ENCODE measurements around the gene ABHD2. TPM values are rescaled to one million over a fixed set of nuclear protein-coding genes. Genes with fewer than 3 reads are reported as not detected.

The ABHD2 gene
- total RNA-seq, 1 donor, result 115 TPM

DNA sequence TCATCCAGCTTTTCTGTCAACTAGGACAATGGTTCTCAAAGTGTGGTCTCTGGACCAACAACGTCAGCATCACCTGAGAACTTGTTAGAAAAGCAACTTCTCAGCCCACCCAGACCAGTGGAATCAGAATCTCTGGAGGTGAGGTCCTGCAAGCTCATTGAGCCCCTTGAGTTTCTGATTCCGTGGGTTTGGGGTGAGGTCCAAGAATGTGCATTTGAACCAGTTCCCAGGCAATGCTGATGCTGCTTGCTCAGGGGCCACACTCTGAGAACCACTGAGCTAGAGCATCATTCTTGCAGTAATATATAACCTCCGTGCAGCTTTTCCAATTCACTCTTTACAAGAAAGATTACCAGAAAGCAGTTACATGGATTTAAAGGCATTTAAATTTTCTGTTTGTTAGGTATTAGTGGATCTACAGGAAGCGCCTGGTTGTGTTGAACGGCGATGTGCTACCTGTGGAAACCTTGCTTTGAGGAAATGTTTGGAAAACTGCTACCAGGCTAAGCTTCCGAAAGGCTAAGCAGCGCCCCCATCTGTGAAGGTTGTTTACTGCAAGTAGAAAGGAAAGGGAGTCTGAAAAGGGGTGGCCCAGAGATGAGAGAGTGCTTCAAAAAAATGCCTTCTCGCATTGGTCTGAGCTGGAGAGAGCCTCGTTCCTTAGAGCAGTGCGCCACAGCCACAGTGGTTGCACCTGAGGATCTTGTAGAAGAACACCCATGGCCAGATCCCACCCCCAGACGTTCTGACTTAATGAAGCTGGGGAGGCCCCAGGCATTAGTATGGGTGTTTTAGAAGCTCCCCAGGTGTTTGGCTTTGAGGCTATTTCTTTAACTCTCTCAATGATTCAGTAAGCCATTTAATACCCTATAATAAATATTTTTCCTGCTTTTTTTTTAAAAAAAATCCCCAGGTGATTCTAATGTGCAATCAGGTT, 83.1 kb downstream of the ABHD2 start:
- peaks cover 15% of the 10 kb centered on the region for H3K36me3 ChIP-seq (ENCODE audit: insufficient read depth, low read length)
- peak; percentile 84 for DNase-seq (ENCODE audit: insufficient read length, low spot score, missing footprints)
- H3K27me3 ChIP-seq (ENCODE audit: insufficient read depth, low read length), result no peaks in the 10 kb centered on the region
- peaks cover 5% of the 10 kb centered on the region for H3K79me2 ChIP-seq (ENCODE audit: insufficient read depth, low read length)
- no peak overlapping the region for H2AFZ ChIP-seq (ENCODE audit: low read length)
- H3K4me3 ChIP-seq (ENCODE audit: insufficient read depth, low read length), result no peak overlapping the region
- H4K20me1 ChIP-seq (ENCODE audit: insufficient read depth, low read length), result no peaks in the 10 kb centered on the region
- no peaks in the 10 kb centered on the region for H3K9me3 ChIP-seq (ENCODE audit: low read depth, low read length)
- TF ChIP-seq, protein P1, sequence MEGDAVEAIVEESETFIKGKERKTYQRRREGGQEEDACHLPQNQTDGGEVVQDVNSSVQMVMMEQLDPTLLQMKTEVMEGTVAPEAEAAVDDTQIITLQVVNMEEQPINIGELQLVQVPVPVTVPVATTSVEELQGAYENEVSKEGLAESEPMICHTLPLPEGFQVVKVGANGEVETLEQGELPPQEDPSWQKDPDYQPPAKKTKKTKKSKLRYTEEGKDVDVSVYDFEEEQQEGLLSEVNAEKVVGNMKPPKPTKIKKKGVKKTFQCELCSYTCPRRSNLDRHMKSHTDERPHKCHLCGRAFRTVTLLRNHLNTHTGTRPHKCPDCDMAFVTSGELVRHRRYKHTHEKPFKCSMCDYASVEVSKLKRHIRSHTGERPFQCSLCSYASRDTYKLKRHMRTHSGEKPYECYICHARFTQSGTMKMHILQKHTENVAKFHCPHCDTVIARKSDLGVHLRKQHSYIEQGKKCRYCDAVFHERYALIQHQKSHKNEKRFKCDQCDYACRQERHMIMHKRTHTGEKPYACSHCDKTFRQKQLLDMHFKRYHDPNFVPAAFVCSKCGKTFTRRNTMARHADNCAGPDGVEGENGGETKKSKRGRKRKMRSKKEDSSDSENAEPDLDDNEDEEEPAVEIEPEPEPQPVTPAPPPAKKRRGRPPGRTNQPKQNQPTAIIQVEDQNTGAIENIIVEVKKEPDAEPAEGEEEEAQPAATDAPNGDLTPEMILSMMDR (IDR thresholded peaks at IDR 0.05; ENCODE audit: extremely low read depth, low read depth, low read length), result peak; percentile 80
- no peak overlapping the region for H3K27ac ChIP-seq (ENCODE audit: low read depth, low read length)
- peaks cover 25% of the 10 kb centered on the region for H3K4me1 ChIP-seq (ENCODE audit: insufficient read depth, low read length)
- H3K4me2 ChIP-seq (ENCODE audit: insufficient read depth, low read length), result no peak overlapping the region

DNA sequence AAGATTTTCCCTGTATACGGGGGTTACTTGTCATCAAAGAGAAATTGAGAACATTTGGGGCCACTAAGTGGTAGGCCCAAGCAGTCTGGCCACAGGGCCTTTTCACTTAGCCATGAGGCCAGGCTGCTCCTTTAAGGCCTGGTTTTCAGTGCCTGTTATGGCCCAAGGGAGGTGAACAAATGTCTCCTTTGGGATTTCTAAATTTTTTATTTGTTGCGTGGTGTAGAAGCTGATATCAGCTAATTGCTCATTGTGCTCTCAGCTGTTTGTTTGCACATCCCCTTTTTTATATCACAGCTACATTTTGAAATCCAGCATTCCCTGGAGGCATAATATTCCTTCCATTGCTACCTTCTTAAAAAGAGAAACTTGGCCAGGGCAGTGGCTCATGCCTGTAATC, 84.7 kb downstream of the ABHD2 start:
- H4K20me1 ChIP-seq (ENCODE audit: insufficient read depth, low read length), result no peaks in the 10 kb centered on the region
- H3K4me3 ChIP-seq (ENCODE audit: insufficient read depth, low read length), result no peak overlapping the region
- H3K27ac ChIP-seq (ENCODE audit: low read depth, low read length), result no peak overlapping the region
- peaks cover 28% of the 10 kb centered on the region for H3K36me3 ChIP-seq (ENCODE audit: insufficient read depth, low read length)
- H3K4me1 ChIP-seq (ENCODE audit: insufficient read depth, low read length), result peaks cover 17% of the 10 kb centered on the region
- TF ChIP-seq, protein P1 (IDR thresholded peaks at IDR 0.05; ENCODE audit: extremely low read depth, low read depth, low read length), result no peak
- no peak overlapping the region for H2AFZ ChIP-seq (ENCODE audit: low read length)
- no peak overlapping the region for H3K4me2 ChIP-seq (ENCODE audit: insufficient read depth, low read length)
- H3K79me2 ChIP-seq (ENCODE audit: insufficient read depth, low read length), result peaks cover 5% of the 10 kb centered on the region
- H3K9me3 ChIP-seq (ENCODE audit: low read depth, low read length), result no peaks in the 10 kb centered on the region
- no peaks in the 10 kb centered on the region for H3K27me3 ChIP-seq (ENCODE audit: insufficient read depth, low read length)
- no peak for DNase-seq (ENCODE audit: insufficient read length, low spot score, missing footprints)

DNA sequence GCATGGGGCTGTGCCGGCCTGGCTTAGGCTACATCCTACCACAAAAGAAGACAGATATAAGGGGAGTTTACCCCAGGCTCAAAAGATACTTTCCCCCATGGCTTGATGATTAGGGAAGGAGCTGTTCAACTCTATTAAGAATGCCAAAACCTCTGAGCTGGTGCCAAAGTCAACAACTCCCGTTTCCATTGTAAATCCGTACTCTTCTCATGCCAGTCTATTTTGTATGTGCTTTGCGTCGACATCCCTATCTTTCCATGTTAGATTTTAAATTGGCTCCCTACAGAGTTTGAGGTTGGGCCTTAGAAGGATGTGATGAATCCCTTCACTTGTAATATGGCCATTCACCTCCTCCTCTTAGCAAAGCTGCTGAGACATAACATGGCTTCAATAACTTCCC, 86.2 kb downstream of the ABHD2 start:
- Histone ChIP-seq H4K20me1 (ENCODE audit: insufficient read depth, low read length) (no peaks in the 10 kb centered on the region), H3K36me3 (ENCODE audit: insufficient read depth, low read length) (peaks cover 34% of the 10 kb centered on the region), H3K4me2 (ENCODE audit: insufficient read depth, low read length) (no peak overlapping the region), H3K27me3 (ENCODE audit: insufficient read depth, low read length) (no peaks in the 10 kb centered on the region), H3K9me3 (ENCODE audit: low read depth, low read length) (no peaks in the 10 kb centered on the region), H3K4me1 (ENCODE audit: insufficient read depth, low read length) (peaks cover 14% of the 10 kb centered on the region), H2AFZ (ENCODE audit: low read length) (no peak overlapping the region), H3K27ac (ENCODE audit: low read depth, low read length) (peak overlapping the region; percentile 3), H3K4me3 (ENCODE audit: insufficient read depth, low read length) (no peak overlapping the region), H3K79me2 (ENCODE audit: insufficient read depth, low read length) (no peaks in the 10 kb centered on the region)
- TF ChIP-seq, protein P1 (IDR thresholded peaks at IDR 0.05; ENCODE audit: extremely low read depth, low read depth, low read length), result no peak
- DNase-seq (ENCODE audit: insufficient read length, low spot score, missing footprints), result peak; percentile 41

DNA sequence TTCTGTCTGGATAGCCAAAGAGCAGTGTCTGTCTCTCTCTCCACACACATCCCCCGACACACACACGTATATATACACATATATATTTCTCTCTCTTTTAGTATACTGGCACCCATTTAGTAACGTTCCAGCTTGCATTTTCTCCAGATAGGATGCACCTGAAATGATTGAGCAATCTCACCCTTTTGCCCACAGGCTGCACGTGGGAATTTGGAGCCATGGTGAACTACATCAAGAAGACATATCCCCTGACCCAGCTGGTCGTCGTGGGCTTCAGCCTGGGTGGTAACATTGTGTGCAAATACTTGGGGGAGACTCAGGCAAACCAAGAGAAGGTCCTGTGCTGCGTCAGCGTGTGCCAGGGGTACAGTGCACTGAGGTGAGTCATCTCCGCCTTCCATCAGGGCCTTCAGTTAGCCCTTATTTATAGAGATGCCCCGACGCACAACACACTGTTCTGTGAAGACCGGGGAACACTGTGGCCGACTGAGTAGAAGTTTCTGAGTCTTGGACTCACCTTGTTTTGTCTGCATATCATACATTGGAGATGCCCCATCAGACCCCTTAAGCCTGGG, 87.4 kb downstream of the ABHD2 start:
- H4K20me1 ChIP-seq (ENCODE audit: insufficient read depth, low read length), result peaks cover 5% of the 10 kb centered on the region
- H3K4me2 ChIP-seq (ENCODE audit: insufficient read depth, low read length), result no peak overlapping the region

More for the DNA sequence above, 87.4 kb downstream of the ABHD2 start:
- Histone ChIP-seq H3K79me2 (ENCODE audit: insufficient read depth, low read length) (no peaks in the 10 kb centered on the region), H2AFZ (ENCODE audit: low read length) (no peak overlapping the region), H3K27me3 (ENCODE audit: insufficient read depth, low read length) (no peaks in the 10 kb centered on the region), H3K27ac (ENCODE audit: low read depth, low read length) (no peak overlapping the region), H3K36me3 (ENCODE audit: insufficient read depth, low read length) (peaks cover 34% of the 10 kb centered on the region), H3K4me3 (ENCODE audit: insufficient read depth, low read length) (no peak overlapping the region), H3K4me1 (ENCODE audit: insufficient read depth, low read length) (peaks cover 23% of the 10 kb centered on the region), H3K9me3 (ENCODE audit: low read depth, low read length) (no peaks in the 10 kb centered on the region)
- DNase-seq (ENCODE audit: insufficient read length, low spot score, missing footprints), result no peak
- TF ChIP-seq, protein P1 (IDR thresholded peaks at IDR 0.05; ENCODE audit: extremely low read depth, low read depth, low read length), result no peak
